Upper lobe of left lung (tissue), 6 donors: ENCODE measurements around the gene AGTR1. TPM values are rescaled to one million over a fixed set of nuclear protein-coding genes. Genes with fewer than 3 reads are reported as not detected.

ENCODE experiments used
- ATAC-seq, 2 donors: fragments of 200-7000 bp; cut with Tn5 transposase; one replicate each; pipeline ENCODE4 v1.9.1; 2022; ENCODE audit warnings: mild to moderate bottlenecking in 2 of 2, moderate library complexity in 2 of 2; ENCODE audit not compliant: low FRiP score in 2 of 2
- DNase-seq, 2 donors: peaks; one replicate each; pipeline ENCODE4 v3.0.0-alpha.2; 2019 to 2020
- H3K27ac ChIP-seq, 4 donors: fragments of 200-600 bp; sonication (generic); one replicate each; pipeline ENCODE4 v1.5.1; 2016 to 2019
- H3K27me3 ChIP-seq, 4 donors: fragments of 200-600 bp; sonication (generic); one replicate each; pipeline ENCODE4 v1.5.1; 2017 to 2019
- H3K36me3 ChIP-seq, 4 donors: fragments of 200-600 bp; sonication (generic); one replicate each; pipeline ENCODE4 v1.5.1; 2016 to 2019
- H3K4me1 ChIP-seq, 4 donors: fragments of 200-600 bp; sonication (generic); one replicate each; pipeline ENCODE4 v1.5.1; 2018 to 2019
- H3K4me3 ChIP-seq, 4 donors: fragments of 200-600 bp; sonication (generic); one replicate each; pipeline ENCODE4 v1.5.1; 2017 to 2019; ENCODE audit warnings: mild to moderate bottlenecking in 2 of 4, moderate library complexity in 1 of 4
- H3K9me3 ChIP-seq, 4 donors: fragments of 200-600 bp; sonication (generic); one replicate each; pipeline ENCODE4 v1.5.1; 2018 to 2019
- CTCF ChIP-seq, 6 experiments: fragments of 450-650 bp in 4 of 6; fragments of 200-600 bp in 2 of 6; sonication (generic) in 2 of 6; IDR thresholded peaks; one replicate each; pipeline ENCODE4 v1.5.1; 2016 to 2019; ENCODE audit warnings: antibody characterized with exemption in 6 of 6
- EP300 ChIP-seq, 4 donors: sonication (generic); formaldehyde crosslinking; IDR thresholded peaks; one replicate each; pipeline ENCODE4 v1.5.1; 2017; ENCODE audit warnings: antibody characterized with exemption in 4 of 4, control low read depth in 2 of 4
- POLR2A ChIP-seq, 4 donors: fragments of 450-650 bp; IDR thresholded peaks; one replicate each; pipeline ENCODE4 v1.5.1; 2016 to 2017; ENCODE audit warnings: antibody characterized with exemption in 4 of 4, mild to moderate bottlenecking in 2 of 4
- POLR2AphosphoS5 ChIP-seq, 2 donors: sonication (generic); formaldehyde crosslinking; IDR thresholded peaks; one replicate each; pipeline ENCODE4 v1.5.1; 2017; ENCODE audit warnings: antibody characterized with exemption in 2 of 2
- WGBS, 2 donors: methylation state at CpG; one replicate each; pipeline ENCODE4 v1.1.5; 2017 to 2018; 5-methylcytosine and 5-hydroxymethylcytosine counted together
- total RNA-seq, 6 donors: library from RNA; depleted of rRNA in 4 of 6; stranded (reverse); fragments of >200 nt in 4 of 6; gene quantifications; one replicate each; pipeline versions ENCODE4 v1.1.0 to v1.2.1, GENCODE V29; 2016 to 2021
- donor health status: DM: no; HTN: no; CAD: no; lungs with moderate emphysema.
- donor health status: DM: no; HTN: yes; CAD: no; lungs with severe emphysema.

The AGTR1 gene
- total RNA-seq, 6 donors from 2014 or later, result 4.6 to 9.3 (median 5.9) TPM

DNA sequence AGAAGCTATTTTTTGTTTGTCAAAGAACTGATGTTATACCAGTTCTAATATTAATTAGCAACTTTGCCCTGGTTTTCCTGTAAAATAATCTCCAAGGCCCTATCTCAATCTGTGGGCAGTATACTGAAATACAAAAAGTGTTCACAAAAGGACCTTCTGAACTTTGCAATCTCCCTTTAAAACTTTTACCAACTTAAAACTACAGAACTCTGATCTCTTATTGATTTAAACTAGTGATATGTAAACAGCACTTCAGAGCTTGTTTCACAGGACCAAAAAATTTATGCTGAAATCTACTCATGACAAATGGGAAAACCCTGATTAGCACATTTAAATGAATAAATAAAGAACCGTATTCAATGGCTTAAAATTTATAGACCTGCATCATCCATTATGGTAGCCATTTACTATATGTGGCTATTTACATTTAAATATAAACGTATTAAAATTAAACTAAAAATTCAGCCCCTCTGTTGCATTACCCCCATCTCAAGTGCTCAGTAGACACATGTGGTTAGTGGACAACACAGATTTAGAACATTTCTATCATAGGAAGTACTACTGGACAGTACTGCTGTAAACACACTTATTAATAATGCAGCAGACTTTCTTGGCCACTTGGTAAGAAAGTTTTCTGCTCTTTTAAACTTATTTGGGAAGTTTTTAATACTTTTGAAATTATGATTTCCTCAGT is 12.0 kb downstream of the AGTR1 start:
- Histone ChIP-seq H3K36me3 (no peaks in the 10 kb centered on the region), H3K4me1 (no peaks in the 10 kb centered on the region), H3K27ac (no peak overlapping the region), H3K27me3 (no peaks in the 10 kb centered on the region), H3K4me3 (no peak overlapping the region), H3K9me3 (no peaks in the 10 kb centered on the region)
- no peak for ATAC-seq
- TF ChIP-seq EP300 (IDR thresholded peaks at IDR 0.05), result no peak
- no peak for TF ChIP-seq POLR2AphosphoS5 (IDR thresholded peaks at IDR 0.05)
- no peak for TF ChIP-seq POLR2A (IDR thresholded peaks at IDR 0.05)
- TF ChIP-seq CTCF (IDR thresholded peaks at IDR 0.05), result no peak
- 77 to 78% methylated on average over 2 of the region's 2 CpGs for WGBS, 2 donors
- no peak for DNase-seq

DNA sequence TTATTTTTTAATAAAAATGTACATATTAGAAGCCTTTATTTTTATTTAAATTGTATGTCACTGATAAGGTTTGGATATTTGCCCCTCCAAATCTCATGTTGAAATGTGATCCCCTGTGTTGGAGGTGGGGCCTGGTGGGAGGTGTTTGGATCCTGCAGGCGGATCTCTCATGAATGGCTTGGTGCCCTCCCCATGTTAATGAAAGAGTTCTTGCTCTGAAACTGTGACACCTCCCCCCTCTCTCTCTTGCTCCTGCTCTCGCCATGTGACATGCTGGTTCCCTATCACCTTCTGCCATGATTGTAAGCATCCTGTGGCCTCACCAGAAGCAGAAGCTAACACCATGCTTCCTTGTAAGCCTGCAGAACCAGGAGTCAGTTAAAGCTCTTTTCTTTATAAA is 13.0 kb downstream of the AGTR1 start:
- Histone ChIP-seq H3K4me3 (no peak overlapping the region), H3K36me3 (no peaks in the 10 kb centered on the region), H3K27me3 (no peaks in the 10 kb centered on the region), H3K9me3 (no peaks in the 10 kb centered on the region), H3K4me1 (no peaks in the 10 kb centered on the region), H3K27ac (no peak overlapping the region)
- 65 to 91% methylated on average over 2 of the region's 2 CpGs for WGBS, 2 donors
- no peak for ATAC-seq
- DNase-seq, result no peak
- TF ChIP-seq CTCF (IDR thresholded peaks at IDR 0.05) (no peak), POLR2A (IDR thresholded peaks at IDR 0.05) (no peak), POLR2AphosphoS5 (IDR thresholded peaks at IDR 0.05) (no peak)

DNA sequence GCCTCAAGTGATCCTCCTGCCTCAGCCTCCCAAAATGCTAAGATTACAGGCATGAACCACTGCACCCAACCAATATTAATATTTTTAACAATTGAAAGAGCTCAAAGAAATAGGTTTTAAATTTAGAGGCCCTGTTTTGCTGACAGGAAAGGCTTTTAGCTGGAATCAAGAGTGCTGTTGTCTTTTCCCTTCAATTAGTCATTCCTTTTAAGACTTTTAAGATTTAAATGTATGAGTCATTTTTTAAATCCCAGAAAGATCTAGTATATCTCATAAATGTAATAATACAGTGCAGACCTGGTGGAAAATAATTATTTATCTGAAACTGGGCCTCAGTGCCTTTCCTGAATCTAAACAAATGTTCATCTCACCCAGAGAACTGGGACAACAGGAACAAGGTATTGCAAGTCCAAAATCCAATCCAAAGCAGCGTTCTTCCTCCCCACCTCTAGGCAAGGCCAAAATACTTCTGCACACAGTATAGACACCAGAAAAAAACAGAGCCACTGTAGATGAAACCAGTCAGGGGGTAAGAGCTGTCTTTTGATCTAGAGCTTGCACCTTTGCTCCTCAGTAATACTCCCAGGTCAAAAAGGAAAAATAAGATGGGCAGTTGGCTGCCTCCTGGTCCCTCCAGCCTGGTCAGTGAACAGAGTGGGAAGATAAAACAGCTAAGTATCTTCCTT is 14.4 kb downstream of the AGTR1 start:
- ATAC-seq (no peak), DNase-seq (no peak)
- Histone ChIP-seq H3K36me3 (no peaks in the 10 kb centered on the region), H3K4me3 (no peak overlapping the region), H3K27me3 (no peaks in the 10 kb centered on the region), H3K9me3 (no peaks in the 10 kb centered on the region), H3K27ac (no peak overlapping the region), H3K4me1 (no peaks in the 10 kb centered on the region)
- TF ChIP-seq POLR2A (IDR thresholded peaks at IDR 0.05) (no peak), POLR2AphosphoS5 (IDR thresholded peaks at IDR 0.05) (no peak), CTCF (IDR thresholded peaks at IDR 0.05) (no peak), EP300 (IDR thresholded peaks at IDR 0.05) (no peak)
- 100% methylated on average over 1 of the region's 1 CpG for WGBS, 2 donors

DNA sequence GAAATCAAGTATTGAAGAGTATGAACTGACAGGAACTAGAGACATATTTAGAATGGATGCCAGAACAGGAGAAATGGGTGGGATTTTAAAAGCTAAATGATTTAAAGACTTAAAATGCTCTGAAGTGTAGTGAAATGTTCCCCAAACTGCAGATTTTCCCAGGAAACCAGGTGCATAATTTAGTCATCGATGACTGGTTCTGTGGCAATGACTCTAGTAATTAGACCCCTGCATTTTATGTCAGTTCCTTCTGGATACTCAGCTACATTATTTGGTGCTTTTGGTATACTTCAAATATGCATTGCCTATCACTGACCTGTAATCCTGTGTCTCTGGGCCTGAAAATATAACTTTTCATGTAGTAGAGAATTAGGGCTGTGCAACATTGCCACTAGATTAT is 16.8 kb downstream of the AGTR1 start:
- Histone ChIP-seq H3K27me3 (no peaks in the 10 kb centered on the region), H3K9me3 (no peaks in the 10 kb centered on the region), H3K4me1 (no peaks in the 10 kb centered on the region), H3K36me3 (no peaks in the 10 kb centered on the region), H3K4me3 (no peak overlapping the region), H3K27ac (no peak overlapping the region)
- WGBS, 2 donors, result 95 to 100% methylated on average over 1 of the region's 1 CpG
- no peak for ATAC-seq
- TF ChIP-seq EP300 (IDR thresholded peaks at IDR 0.05) (no peak), POLR2AphosphoS5 (IDR thresholded peaks at IDR 0.05) (no peak), POLR2A (IDR thresholded peaks at IDR 0.05) (no peak), CTCF (IDR thresholded peaks at IDR 0.05) (no peak)
- no peak for DNase-seq

DNA sequence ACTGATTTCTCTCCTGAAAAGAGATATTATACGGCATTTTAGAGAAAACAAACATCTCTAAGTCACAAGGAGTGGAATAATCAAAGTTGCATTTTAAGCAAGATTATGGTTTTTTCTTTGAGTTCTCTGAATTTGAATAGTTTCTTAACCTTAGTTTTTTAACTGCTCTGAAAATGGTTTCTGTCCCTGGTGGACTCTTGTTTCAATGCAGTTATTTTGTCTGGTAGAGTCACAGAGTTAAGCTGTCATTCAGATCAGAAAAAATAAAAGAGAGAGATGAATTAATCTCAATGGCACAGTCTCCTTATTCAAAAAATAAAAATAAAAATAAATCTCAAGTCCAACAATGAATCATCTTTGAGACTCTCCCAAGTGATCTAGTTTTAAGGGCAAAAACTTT is 19.0 kb downstream of the AGTR1 start:
- Histone ChIP-seq H3K36me3 (no peaks in the 10 kb centered on the region), H3K27me3 (no peaks in the 10 kb centered on the region), H3K4me3 (no peak overlapping the region), H3K27ac (no peak overlapping the region), H3K4me1 (no peaks in the 10 kb centered on the region), H3K9me3 (no peaks in the 10 kb centered on the region)
- WGBS, 2 donors, result 87 to 97% methylated on average over 1 of the region's 1 CpG
- no peak for ATAC-seq
- no peak for DNase-seq
- TF ChIP-seq CTCF (IDR thresholded peaks at IDR 0.05) (no peak), POLR2A (IDR thresholded peaks at IDR 0.05) (no peak), EP300 (IDR thresholded peaks at IDR 0.05) (no peak), POLR2AphosphoS5 (IDR thresholded peaks at IDR 0.05) (no peak)
